ENCODE results near the gene ZNF688. TPM values are rescaled to one million over a fixed set of nuclear protein-coding genes. Genes with fewer than 3 reads are reported as not detected.
A peak's percentile ranks its signal among the peaks of the same experiment; 100 is the strongest.
"Not testable (repeated sequence)": the region's sequence is repeated elsewhere in the genome, so short reads cannot be mapped to it uniquely, and the experiment has no call there.

Gene ZNF688
- total RNA-seq, 1 donor from 2014 or later, result 5.4 TPM

DNA sequence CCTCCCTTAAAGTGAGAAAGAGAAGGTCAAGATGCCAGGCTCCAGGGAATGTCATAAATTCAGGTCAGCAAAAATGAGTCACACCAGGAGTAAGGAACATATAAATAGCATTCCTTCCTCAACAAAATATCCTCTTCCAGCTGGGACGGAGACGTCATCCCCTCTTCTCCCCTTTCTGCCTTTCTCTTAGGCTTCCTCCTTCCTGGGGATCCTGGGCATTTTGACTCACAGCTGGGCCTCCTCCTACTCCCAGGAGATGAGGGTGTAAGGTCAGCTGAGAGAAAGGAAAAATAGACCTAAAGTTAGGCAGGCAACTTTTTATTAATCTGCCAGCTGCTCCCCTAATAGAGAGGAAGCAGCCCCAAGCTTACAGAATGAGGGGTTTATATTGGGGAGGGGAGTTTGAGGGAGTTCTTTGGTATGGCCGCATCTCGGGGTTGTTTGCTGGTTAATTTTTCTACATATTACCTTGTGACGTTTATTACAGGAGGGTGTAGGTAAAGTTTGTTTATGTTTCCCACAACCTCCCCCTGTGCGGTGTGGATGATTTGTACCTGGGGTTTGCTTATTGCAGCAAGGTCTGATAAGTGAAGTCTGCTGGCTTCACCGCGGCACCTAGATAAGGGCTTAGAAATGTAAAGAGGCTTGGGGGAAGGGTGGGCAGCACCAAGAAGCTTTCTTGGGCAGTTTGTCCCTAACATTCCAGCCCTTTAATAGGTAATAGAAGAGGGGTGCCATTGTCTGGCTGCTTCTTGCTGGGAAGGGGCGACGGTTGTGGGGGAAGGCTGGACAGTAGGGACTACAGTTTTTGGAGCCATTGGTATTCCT, 29.8 kb downstream of the ZNF688 start:
- no peaks in the 10 kb centered on the region for H3K4me1 Mint-ChIP-seq (ENCODE audit: low read depth, unreplicated experiment)
- TF ChIP-seq EZH2 (IDR thresholded peaks at IDR 0.05; ENCODE audit: insufficient read depth, low read length), result no peak
- TF ChIP-seq, protein P1, sequence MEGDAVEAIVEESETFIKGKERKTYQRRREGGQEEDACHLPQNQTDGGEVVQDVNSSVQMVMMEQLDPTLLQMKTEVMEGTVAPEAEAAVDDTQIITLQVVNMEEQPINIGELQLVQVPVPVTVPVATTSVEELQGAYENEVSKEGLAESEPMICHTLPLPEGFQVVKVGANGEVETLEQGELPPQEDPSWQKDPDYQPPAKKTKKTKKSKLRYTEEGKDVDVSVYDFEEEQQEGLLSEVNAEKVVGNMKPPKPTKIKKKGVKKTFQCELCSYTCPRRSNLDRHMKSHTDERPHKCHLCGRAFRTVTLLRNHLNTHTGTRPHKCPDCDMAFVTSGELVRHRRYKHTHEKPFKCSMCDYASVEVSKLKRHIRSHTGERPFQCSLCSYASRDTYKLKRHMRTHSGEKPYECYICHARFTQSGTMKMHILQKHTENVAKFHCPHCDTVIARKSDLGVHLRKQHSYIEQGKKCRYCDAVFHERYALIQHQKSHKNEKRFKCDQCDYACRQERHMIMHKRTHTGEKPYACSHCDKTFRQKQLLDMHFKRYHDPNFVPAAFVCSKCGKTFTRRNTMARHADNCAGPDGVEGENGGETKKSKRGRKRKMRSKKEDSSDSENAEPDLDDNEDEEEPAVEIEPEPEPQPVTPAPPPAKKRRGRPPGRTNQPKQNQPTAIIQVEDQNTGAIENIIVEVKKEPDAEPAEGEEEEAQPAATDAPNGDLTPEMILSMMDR (IDR thresholded peaks at IDR 0.05; ENCODE audit: insufficient read depth, low read depth, low read length), result no peak
- H3K27me3 Mint-ChIP-seq (ENCODE audit: low read depth, unreplicated experiment), result peaks cover 5% of the 10 kb centered on the region
- Histone ChIP-seq H3K4me2 (ENCODE audit: low read length) (peak overlapping the region; percentile 71), H3K9me3 (ENCODE audit: insufficient read depth, low read depth, low read length) (no peaks in the 10 kb centered on the region), H3K4me3 (ENCODE audit: insufficient read depth, low read depth, low read length) (no peak overlapping the region), H3K36me3 (ENCODE audit: insufficient read depth, low read length) (no peaks in the 10 kb centered on the region), H4K20me1 (ENCODE audit: insufficient read depth, low read length) (no peaks in the 10 kb centered on the region), H3K27ac (ENCODE audit: low read depth, low read length) (peak overlapping the region; percentile 41), H3K27me3 (ENCODE audit: insufficient read depth, low read length) (no peaks in the 10 kb centered on the region), H3K79me2 (ENCODE audit: insufficient read depth, low read length) (no peaks in the 10 kb centered on the region), H2AFZ (ENCODE audit: low read depth, low read length) (peak overlapping the region; percentile 64), H3K9ac (ENCODE audit: low read length) (peak overlapping the region; percentile 43), H3K4me1 (ENCODE audit: insufficient read depth, low read length) (peaks cover 12% of the 10 kb centered on the region)
- H3K27ac Mint-ChIP-seq (ENCODE audit: unreplicated experiment), result no peak overlapping the region
- peaks cover 2% of the 10 kb centered on the region for H3K36me3 Mint-ChIP-seq (ENCODE audit: low read depth, unreplicated experiment)
- DNase-seq (ENCODE audit: low read depth) (peak; percentile 55), FAIRE-seq (no peak)
- H3K4me3 Mint-ChIP-seq (ENCODE audit: unreplicated experiment), result no peak overlapping the region
- no peaks in the 10 kb centered on the region for H3K9me3 Mint-ChIP-seq (ENCODE audit: unreplicated experiment)

DNA sequence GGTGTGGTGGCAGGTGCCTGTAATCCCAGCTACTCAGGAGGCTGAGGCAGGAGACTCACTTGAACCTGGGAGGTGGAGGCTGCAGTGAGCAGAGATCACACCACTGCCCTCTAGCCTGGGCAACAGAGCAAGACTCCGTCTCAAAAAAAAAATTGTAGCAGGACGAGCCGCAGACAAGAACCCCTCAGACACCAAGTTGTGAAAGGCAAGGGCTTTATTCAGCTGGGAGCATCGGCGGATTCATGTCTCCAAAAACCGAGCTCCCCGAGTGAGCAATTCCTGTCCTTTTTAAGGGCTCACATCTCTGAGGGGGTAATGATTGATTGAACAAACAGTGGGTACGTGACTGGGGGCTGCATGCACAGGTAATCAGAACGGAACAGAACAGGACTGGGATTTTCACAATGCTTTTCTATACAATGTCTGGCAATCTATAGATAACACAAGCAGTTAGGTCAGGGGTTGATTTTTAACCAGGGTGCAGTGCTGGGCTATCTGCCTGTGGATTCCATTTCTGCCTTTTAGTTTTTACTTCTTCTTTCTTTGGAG, 30.5 kb downstream of the ZNF688 start:
- FAIRE-seq; H3K4me3 ChIP-seq (ENCODE audit: insufficient read depth, low read depth, low read length); H4K20me1 ChIP-seq (ENCODE audit: insufficient read depth, low read length); H3K9me3 ChIP-seq (ENCODE audit: insufficient read depth, low read depth, low read length); H3K4me3 Mint-ChIP-seq (ENCODE audit: unreplicated experiment); H3K36me3 Mint-ChIP-seq (ENCODE audit: low read depth, unreplicated experiment); H3K9ac ChIP-seq (ENCODE audit: low read length); H3K4me1 Mint-ChIP-seq (ENCODE audit: low read depth, unreplicated experiment); DNase-seq (ENCODE audit: low read depth); H3K9me3 Mint-ChIP-seq (ENCODE audit: unreplicated experiment); H3K79me2 ChIP-seq (ENCODE audit: insufficient read depth, low read length); H3K27ac Mint-ChIP-seq (ENCODE audit: unreplicated experiment); H3K36me3 ChIP-seq (ENCODE audit: insufficient read depth, low read length); H2AFZ ChIP-seq (ENCODE audit: low read depth, low read length); H3K27me3 Mint-ChIP-seq (ENCODE audit: low read depth, unreplicated experiment); H3K27me3 ChIP-seq (ENCODE audit: insufficient read depth, low read length): not testable (repeated sequence)
- Histone ChIP-seq H3K4me1 (ENCODE audit: insufficient read depth, low read length) (peaks cover 12% of the 10 kb centered on the region), H3K4me2 (ENCODE audit: low read length) (peak overlapping the region; percentile 71), H3K27ac (ENCODE audit: low read depth, low read length) (peak overlapping the region; percentile 41)

DNA sequence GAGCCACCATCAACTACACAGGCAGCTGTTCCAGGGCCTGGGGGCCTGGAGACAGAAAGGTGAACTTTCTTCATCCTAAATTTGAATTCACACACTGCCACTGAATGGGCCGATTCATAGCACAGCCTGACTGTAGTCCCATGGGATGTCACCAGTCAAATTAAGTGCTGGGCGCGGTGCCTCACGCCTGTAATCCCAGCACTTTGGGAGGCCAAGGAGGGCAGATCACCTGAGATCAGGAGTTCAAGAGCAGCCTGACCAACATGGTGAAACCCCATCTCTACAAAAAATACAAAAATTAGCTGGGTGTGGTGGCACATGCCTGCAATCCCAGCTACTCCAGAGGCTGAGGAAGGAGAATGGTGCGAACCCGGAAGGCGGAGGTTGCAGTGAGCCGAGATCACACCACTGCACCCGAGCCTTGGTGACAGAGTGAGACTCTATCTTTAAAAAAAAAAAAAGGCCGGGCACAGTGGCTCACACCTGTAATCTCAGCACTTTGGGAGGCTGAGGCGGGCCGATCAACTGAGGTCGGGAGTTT, 31.5 kb downstream of the ZNF688 start:
- not testable (repeated sequence) for H3K27ac ChIP-seq (ENCODE audit: low read depth, low read length); H3K27me3 Mint-ChIP-seq (ENCODE audit: low read depth, unreplicated experiment); H3K9ac ChIP-seq (ENCODE audit: low read length); H3K27ac Mint-ChIP-seq (ENCODE audit: unreplicated experiment); H3K9me3 ChIP-seq (ENCODE audit: insufficient read depth, low read depth, low read length); H3K36me3 ChIP-seq (ENCODE audit: insufficient read depth, low read length); H3K4me2 ChIP-seq (ENCODE audit: low read length); H3K36me3 Mint-ChIP-seq (ENCODE audit: low read depth, unreplicated experiment); H3K79me2 ChIP-seq (ENCODE audit: insufficient read depth, low read length); H3K9me3 Mint-ChIP-seq (ENCODE audit: unreplicated experiment); FAIRE-seq; H3K4me3 ChIP-seq (ENCODE audit: insufficient read depth, low read depth, low read length); DNase-seq (ENCODE audit: low read depth); H3K27me3 ChIP-seq (ENCODE audit: insufficient read depth, low read length); H2AFZ ChIP-seq (ENCODE audit: low read depth, low read length); H3K4me1 Mint-ChIP-seq (ENCODE audit: low read depth, unreplicated experiment); H4K20me1 ChIP-seq (ENCODE audit: insufficient read depth, low read length); H3K4me3 Mint-ChIP-seq (ENCODE audit: unreplicated experiment)
- peaks cover 21% of the 10 kb centered on the region for H3K4me1 ChIP-seq (ENCODE audit: insufficient read depth, low read length)

Measured in astrocyte (in vitro differentiated cells and primary cell).